Caki2 (cell line): ENCODE data around the gene C14orf180. TPM values are rescaled to one million over a fixed set of nuclear protein-coding genes. Genes with fewer than 3 reads are reported as not detected.
A peak's percentile ranks its signal among the peaks of the same experiment; 100 is the strongest.

Source experiments
- DNase-seq: peaks from one replicate; pipeline ENCODE4 v3.0.0-alpha.2; 2015; ENCODE audit warnings: low read depth
- in situ Hi-C: cut with HindIII; loops from 2 replicates; pipeline ENCODE4 v1.10.0; 2016; ENCODE audit warnings: low sequenced_read_pairs, low pct_unique_long_range_greater_than_20kb, mixed read lengths
- total RNA-seq: library from RNA; depleted of rRNA; stranded (reverse); fragments of >200 nt; shearing (Covaris generic); gene quantifications from 2 replicates; pipeline ENCODE4 v1.2.3, GENCODE V29; 2014; ENCODE audit warnings: low replicate concordance

The C14orf180 gene
- total RNA-seq, 1 experiment from 2014 or later: not detected

- DNase-seq: no peak
- in situ Hi-C loops: no loop called here
Measured at GRCh38 chr14:104597576-104597975, 18.0 kb downstream of the C14orf180 start.

GRCh38 chr14:104598039-104598909 lies 18.7 kb downstream of the C14orf180 start:
- in situ Hi-C loops: no loop called here
- no peak for DNase-seq

- in situ Hi-C loops: no loop called here
- DNase-seq: no peak
Measured at GRCh38 chr14:104598910-104599273, 19.3 kb downstream of the C14orf180 start.

- no peak for DNase-seq
- in situ Hi-C loops: no loop called here
Measured at GRCh38 chr14:104599446-104599845, 19.9 kb downstream of the C14orf180 start.

- no peak for DNase-seq
- in situ Hi-C loops: no loop called here
Measured at GRCh38 chr14:104600141-104600643, 20.6 kb downstream of the C14orf180 start.

DNA sequence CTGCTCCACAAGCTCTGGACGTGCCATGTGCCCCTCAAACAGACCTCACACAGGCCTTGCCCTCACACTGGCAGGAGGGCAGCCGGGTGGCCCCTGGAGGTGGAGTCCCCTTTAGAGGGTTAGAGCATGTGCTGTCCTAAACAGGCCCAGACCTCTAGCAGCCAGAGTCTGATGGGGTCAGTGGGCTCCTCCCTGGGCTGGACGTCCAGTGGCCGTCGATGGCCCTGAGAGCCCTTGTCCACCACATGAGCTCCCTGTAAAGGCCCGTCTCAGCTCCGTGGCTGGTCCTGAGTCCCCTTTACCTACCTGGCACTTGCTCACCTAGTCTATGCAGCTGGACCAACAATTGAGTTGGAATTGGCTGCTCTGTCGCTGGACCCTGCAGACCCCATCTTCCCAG lies 21.2 kb downstream of the C14orf180 start:
- DNase-seq: no peak
- in situ Hi-C loops: no loop called here

GRCh38 chr14:104601786-104602185 lies 22.2 kb downstream of the C14orf180 start:
- no peak for DNase-seq
- in situ Hi-C loops: no loop called here

DNA sequence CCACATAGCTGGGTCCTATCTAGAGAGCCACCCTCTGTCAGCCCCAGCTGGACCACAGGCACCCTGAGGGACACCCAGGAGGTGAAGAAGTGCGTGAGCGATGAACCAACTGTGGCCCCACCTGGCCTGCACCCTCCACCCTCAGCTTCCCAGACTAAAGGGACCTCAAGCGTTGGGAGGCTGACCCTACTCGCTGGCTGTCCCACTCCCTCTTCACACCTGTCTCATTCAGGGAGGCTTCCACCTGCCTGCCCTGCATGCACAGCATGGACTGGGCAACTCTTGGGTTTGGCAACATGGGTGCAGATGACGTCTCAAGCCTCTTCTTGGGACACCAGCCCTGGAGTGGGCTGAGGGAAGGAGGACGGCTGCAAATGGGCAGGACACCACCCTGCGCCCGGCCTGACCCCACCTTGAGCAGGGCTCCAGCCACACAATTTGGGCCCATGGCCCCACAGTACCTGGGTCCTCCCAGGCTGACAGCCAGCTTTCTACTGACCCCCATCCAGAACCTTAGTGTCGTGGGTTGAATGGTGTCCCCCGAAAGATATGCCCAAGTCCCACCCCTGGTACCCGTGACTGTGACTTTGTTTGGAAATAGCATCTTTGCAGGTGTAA lies 22.9 kb downstream of the C14orf180 start:
- in situ Hi-C loops: no loop called here
- no peak for DNase-seq

DNA sequence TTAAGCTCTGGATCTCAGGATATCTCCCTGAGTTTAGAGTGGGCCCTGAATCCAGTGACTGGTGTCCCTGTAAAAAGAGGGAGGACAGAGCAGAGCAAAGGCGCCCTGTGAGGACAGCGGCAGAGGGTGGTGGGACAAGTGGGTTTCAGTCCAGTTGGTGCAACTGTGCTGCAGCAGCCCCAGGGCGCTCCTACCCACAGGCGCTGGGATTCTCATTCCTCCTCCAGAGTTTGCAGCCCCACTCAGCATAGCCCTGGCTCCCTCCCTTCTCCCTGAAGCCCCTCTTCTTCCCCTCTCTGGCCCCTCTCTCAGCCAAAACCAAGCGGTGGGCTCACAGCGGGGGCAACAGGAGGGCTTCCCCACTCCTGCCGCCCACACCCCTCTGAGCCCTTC lies 23.4 kb downstream of the C14orf180 start:
- DNase-seq: no peak
- in situ Hi-C loops: no loop called here

DNA sequence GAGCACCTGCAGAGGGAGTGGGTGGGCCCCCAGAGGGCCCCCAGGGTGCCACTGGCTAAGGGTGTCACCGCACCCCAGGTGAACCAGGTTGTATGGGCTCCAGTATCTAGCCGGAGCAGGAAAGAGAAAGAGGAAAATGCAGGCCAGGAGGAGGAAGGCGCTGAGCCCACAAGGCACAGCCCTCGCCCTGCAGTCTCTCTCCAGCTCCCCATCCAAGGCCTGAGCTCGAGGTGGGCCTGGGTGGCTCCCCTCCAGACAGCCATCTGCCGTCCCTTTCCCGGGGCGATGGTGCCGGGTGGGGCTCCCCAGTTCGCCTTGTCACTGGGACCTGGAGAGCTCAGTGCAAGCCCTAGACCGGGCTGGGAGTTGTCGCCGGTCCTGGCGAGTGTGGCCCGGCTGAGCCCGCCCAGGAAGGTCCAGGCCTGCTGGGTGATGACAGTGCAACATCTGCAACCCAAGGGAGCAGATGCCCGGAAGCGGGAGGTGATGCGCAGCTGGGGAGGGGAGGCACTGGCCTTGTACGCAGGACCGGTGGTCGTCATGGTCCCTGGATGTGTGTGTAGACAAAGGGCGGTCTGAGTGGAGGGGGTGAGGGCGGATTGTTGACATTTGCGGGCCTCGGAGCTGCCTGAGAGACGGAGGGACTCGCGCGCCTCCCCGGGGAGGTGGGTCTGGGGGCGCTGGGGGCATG lies 24.3 kb downstream of the C14orf180 start:
- DNase-seq: no peak
- in situ Hi-C loops: no loop called here

DNA sequence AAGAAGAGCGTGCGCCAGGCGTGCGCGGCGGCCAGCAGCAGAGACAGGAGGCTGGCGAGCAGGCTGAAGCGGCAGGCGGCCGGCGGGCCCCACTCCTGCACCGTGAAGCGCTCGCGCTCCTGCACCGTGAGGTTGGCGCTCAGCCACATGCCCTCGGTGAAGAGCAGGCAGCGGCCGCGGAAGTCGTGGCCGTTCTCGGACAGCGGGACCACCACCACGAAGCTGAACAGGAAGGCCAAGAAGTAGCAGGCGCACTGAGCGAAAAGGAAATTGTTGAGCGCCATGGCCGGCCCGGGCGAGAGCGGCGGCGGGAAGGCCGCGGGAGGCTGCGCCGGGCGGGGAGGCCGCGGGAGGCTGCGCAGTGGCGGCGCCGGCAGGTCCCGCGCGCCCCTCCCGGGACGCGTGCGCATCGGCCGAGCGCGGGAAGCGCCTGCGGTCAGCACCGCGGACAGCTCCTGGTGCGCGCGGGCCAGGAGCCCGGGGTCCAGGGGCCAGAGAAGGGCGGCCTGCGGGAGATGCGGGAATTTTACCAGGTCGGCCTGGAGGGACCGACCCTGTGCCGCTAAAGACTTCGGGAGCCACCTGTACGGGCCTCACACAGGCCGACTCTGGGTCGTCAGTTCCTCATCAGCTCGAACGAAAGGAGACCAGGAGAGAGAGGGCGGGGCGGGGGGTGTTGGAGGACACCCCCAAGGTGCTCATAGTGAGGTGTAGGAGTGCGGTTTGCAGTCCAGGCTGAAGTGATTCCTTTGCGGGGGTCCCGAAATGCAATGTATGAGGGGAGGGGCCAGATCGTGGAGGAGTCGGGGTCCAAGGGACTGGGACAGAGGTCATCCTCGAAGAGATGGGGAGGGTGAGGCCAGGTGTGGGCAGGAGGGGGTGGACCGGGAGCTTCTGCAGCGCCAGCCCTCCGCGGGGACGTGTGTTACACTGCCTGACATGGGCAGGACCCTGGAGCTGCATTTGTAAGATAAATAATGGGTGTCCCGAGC lies 25.2 kb downstream of the C14orf180 start, which contains the start of gene TMEM179:
Gene TMEM179, minus strand, starts transcription at position 315 of the 992 bp plus-strand sequence. Its CDS starts 31 bp downstream, at position 284.
- in situ Hi-C loops: no loop called here
- peak; percentile 41 for DNase-seq

- DNase-seq: no peak
- in situ Hi-C loops: no loop called here
Measured at GRCh38 chr14:104609666-104610065, 30.1 kb downstream of the C14orf180 start.

GRCh38 chr14:104610749-104611310 lies 31.3 kb downstream of the C14orf180 start:
- DNase-seq: no peak
- in situ Hi-C loops: no loop called here

DNA sequence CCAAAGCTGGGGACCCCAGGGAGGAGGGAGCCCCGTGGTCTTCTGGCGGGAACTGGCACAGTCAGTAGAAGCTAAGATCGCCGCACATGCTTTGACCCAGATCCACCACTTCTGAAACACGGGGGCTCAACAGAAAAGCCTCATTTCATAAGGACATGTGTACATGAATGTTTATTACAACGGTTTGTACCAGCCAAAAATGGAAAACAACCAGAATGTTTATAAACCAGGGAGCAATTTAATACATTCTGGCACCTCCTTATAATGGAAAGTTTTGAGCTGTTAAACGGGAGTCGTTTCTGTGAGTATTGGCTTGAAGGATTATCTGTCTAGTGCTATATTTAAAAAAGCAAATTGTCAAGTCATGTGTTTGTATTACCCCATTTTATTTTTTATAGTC lies 32.3 kb downstream of the C14orf180 start:
- in situ Hi-C loops: no loop called here

GRCh38 chr14:104614126-104614812 lies 34.7 kb downstream of the C14orf180 start:
- in situ Hi-C loops: no loop called here
- no peak for DNase-seq

More for the DNA sequence above, 32.3 kb downstream of the C14orf180 start:
- DNase-seq: no peak

GRCh38 chr14:104624939-104625338 lies 45.4 kb downstream of the C14orf180 start:
- in situ Hi-C loops: no loop called here
- no peak for DNase-seq

GRCh38 chr14:104632781-104633180 lies 53.2 kb downstream of the C14orf180 start:
- in situ Hi-C loops: no loop called here
- no peak for DNase-seq
